Measurements from ENCODE around the gene CD300A.

The CD300A gene

GRCh38 chr17:74526681-74527080, 60.2 kb downstream of the CD300A start:
- H3K4me3 ChIP-seq (ENCODE audit: low read depth, low read length) = no peak overlapping the region
- no peak for TF ChIP-seq CTCF (IDR thresholded peaks at IDR 0.05; ENCODE audit: low read depth, low read length)
- H3K9me3 ChIP-seq = no peaks in the 10 kb centered on the region
- peaks cover 44% of the 10 kb centered on the region for H3K27me3 ChIP-seq
- no peaks in the 10 kb centered on the region for H3K4me1 ChIP-seq
- no peaks in the 10 kb centered on the region for H3K36me3 ChIP-seq
- DNase-seq = no peak

GRCh38 chr17:74527081-74527480, 60.6 kb downstream of the CD300A start:
- Histone ChIP-seq H3K9me3 (no peaks in the 10 kb centered on the region), H3K36me3 (no peaks in the 10 kb centered on the region), H3K4me3 (ENCODE audit: low read depth, low read length) (no peak overlapping the region), H3K27me3 (peaks cover 41% of the 10 kb centered on the region), H3K4me1 (no peaks in the 10 kb centered on the region)
- no peak for TF ChIP-seq CTCF (IDR thresholded peaks at IDR 0.05; ENCODE audit: low read depth, low read length)
- DNase-seq = no peak

- peaks cover 35% of the 10 kb centered on the region for H3K27me3 ChIP-seq
- H3K4me1 ChIP-seq = no peaks in the 10 kb centered on the region
- no peak for TF ChIP-seq CTCF (IDR thresholded peaks at IDR 0.05; ENCODE audit: low read depth, low read length)
- H3K9me3 ChIP-seq = no peaks in the 10 kb centered on the region
- H3K36me3 ChIP-seq = no peaks in the 10 kb centered on the region
- no peak overlapping the region for H3K4me3 ChIP-seq (ENCODE audit: low read depth, low read length)
- DNase-seq = no peak
These were observed 61.3 kb downstream of the CD300A start for GRCh38 chr17:74527756-74528155.

- Histone ChIP-seq H3K4me3 (ENCODE audit: low read depth, low read length) (no peak overlapping the region), H3K27me3 (peaks cover 26% of the 10 kb centered on the region), H3K4me1 (no peaks in the 10 kb centered on the region), H3K9me3 (no peaks in the 10 kb centered on the region), H3K36me3 (no peaks in the 10 kb centered on the region)
- no peak for TF ChIP-seq CTCF (IDR thresholded peaks at IDR 0.05; ENCODE audit: low read depth, low read length)
- DNase-seq = no peak
These were observed 62.2 kb downstream of the CD300A start for GRCh38 chr17:74528491-74529199.

- no peak for DNase-seq
- no peaks in the 10 kb centered on the region; the same call in 1 of the 2 replicates for H3K9me3 ChIP-seq
- H3K4me1 ChIP-seq = no peaks in the 10 kb centered on the region
- H3K27me3 ChIP-seq = peaks cover 22% of the 10 kb centered on the region
- TF ChIP-seq CTCF (IDR thresholded peaks at IDR 0.05; ENCODE audit: low read depth, low read length) = no peak
- H3K4me3 ChIP-seq (ENCODE audit: low read depth, low read length) = no peak overlapping the region
- no peaks in the 10 kb centered on the region for H3K36me3 ChIP-seq
These were observed 62.8 kb downstream of the CD300A start for GRCh38 chr17:74529243-74529642.

- Histone ChIP-seq H3K9me3 (no peaks in the 10 kb centered on the region; the same call in 1 of the 2 replicates), H3K36me3 (no peaks in the 10 kb centered on the region), H3K4me1 (no peaks in the 10 kb centered on the region), H3K4me3 (ENCODE audit: low read depth, low read length) (no peak overlapping the region), H3K27me3 (peaks cover 18% of the 10 kb centered on the region)
- no peak for TF ChIP-seq CTCF (IDR thresholded peaks at IDR 0.05; ENCODE audit: low read depth, low read length)
- no peak for DNase-seq
These were observed 64.4 kb downstream of the CD300A start for GRCh38 chr17:74530831-74531150.
